ENCODE measurements around the gene VPS4B. TPM values are rescaled to one million over a fixed set of nuclear protein-coding genes. Genes with fewer than 3 reads are reported as not detected.

Gene VPS4B
- total and polyA plus RNA-seq, 2 donors (not counting 3 experiments of a cell fraction or from before 2014, with no cell fraction given): 10.5 to 54.7 TPM

DNA sequence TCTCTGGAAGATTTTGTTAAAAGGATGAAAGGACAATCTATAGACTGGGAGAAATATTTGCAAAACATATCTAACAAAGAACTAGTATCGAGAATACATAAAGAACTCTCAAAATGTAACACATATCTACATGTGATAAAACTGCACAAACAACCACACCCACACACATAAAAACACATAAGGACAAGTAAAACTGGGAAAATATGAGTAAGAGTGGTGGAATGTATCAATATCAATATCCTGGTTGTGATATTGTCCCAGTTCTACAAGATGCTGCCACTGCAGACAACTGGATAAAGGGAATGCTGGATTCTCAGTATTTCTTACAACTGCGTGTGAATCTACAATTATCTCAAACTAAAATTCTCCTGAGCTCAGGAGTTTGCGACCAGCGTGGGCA, 9.3 kb downstream of the VPS4B start:
- peaks cover 11% of the 10 kb centered on the region for H3K4me1 ChIP-seq (ENCODE audit: control insufficient read depth, extremely low read depth, insufficient read depth, low read length)
- H4K20me1 ChIP-seq (replicated peaks; ENCODE audit: control insufficient read depth, extremely low read depth, insufficient read depth, low read length): no peaks in the 10 kb centered on the region
- DNase-seq (ENCODE audit: low read depth, low spot score) (no peak), FAIRE-seq (no peak)
- H3K4me3 ChIP-seq (replicated peaks in 1 of 3; ENCODE audit: insufficient read depth in 1 of 3, low read depth in 1 of 3, low read length in 3 of 3): no peak overlapping the region
- ChIA-PET CTCF (no interaction called here), POLR2A (no interaction called here)
- H3K36me3 ChIP-seq (ENCODE audit: control insufficient read depth in 2 of 2, extremely low read depth in 1 of 2, insufficient read depth in 2 of 2, low read length in 2 of 2): peaks cover 16 to 20% of the 10 kb centered on the region in 2 experiments
- no peak overlapping the region for H2AFZ ChIP-seq (ENCODE audit: low read depth, low read length)
- no TSS peak for BruUV-seq (replicated peaks)
- intact Hi-C loops (cut with micrococcal nuclease): no loop called here
- H3K27ac ChIP-seq (ENCODE audit: insufficient read depth, low read depth, low read length): no peak overlapping the region
- no peak overlapping the region for H3K4me2 ChIP-seq (ENCODE audit: insufficient read depth, low read length)
- dilution Hi-C loops (cut with MboI; ENCODE audit: extremely low pct_ligation_motif_present, low sequenced_read_pairs): no loop called here
- H3K9me3 ChIP-seq (replicated peaks; ENCODE audit: control insufficient read depth, insufficient read depth, low read length): no peaks in the 10 kb centered on the region
- peaks cover 42% of the 10 kb centered on the region for H3K79me2 ChIP-seq (ENCODE audit: control insufficient read depth, insufficient read depth, low read length)
- no peak overlapping the region for H3K9ac ChIP-seq (replicated peaks; ENCODE audit: extremely low read depth, insufficient read depth, low read length)
- H3K9me1 ChIP-seq (replicated peaks; ENCODE audit: control insufficient read depth, extremely low read depth, insufficient read depth, low read length): no peaks in the 10 kb centered on the region
- TF ChIP-seq POLR2AphosphoS5 (IDR thresholded peaks at IDR 0.05; ENCODE audit: insufficient read depth, low read depth, low read length) (no peak), MYC (IDR thresholded peaks at IDR 0.05; ENCODE audit: low read depth, low read length) (no peak), GATA2 (IDR thresholded peaks at IDR 0.05; ENCODE audit: insufficient read depth, insufficient read length, low read depth, low read length) (no peak), FOS (IDR thresholded peaks at IDR 0.05; ENCODE audit: borderline replicate concordance, insufficient read depth, low read length) (no peak), POLR2A (IDR thresholded peaks at IDR 0.05; ENCODE audit: low read depth, low read length) (no peak), EZH2 (IDR thresholded peaks at IDR 0.05; ENCODE audit: borderline replicate concordance, low read depth, low read length, severe bottlenecking) (no peak), JUN (IDR thresholded peaks at IDR 0.05; ENCODE audit: borderline replicate concordance, insufficient read depth, insufficient read length, low read depth) (no peak)
- TF ChIP-seq, protein P1, sequence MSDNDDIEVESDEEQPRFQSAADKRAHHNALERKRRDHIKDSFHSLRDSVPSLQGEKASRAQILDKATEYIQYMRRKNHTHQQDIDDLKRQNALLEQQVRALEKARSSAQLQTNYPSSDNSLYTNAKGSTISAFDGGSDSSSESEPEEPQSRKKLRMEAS (IDR thresholded peaks at IDR 0.05; ENCODE audit: insufficient read depth, insufficient read length): no peak
- TF ChIP-seq, protein P2, sequence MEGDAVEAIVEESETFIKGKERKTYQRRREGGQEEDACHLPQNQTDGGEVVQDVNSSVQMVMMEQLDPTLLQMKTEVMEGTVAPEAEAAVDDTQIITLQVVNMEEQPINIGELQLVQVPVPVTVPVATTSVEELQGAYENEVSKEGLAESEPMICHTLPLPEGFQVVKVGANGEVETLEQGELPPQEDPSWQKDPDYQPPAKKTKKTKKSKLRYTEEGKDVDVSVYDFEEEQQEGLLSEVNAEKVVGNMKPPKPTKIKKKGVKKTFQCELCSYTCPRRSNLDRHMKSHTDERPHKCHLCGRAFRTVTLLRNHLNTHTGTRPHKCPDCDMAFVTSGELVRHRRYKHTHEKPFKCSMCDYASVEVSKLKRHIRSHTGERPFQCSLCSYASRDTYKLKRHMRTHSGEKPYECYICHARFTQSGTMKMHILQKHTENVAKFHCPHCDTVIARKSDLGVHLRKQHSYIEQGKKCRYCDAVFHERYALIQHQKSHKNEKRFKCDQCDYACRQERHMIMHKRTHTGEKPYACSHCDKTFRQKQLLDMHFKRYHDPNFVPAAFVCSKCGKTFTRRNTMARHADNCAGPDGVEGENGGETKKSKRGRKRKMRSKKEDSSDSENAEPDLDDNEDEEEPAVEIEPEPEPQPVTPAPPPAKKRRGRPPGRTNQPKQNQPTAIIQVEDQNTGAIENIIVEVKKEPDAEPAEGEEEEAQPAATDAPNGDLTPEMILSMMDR (IDR thresholded peaks at IDR 0.05; ENCODE audit: extremely low read depth in 1 of 2, insufficient read depth in 1 of 2, low read depth in 1 of 2, low read length in 2 of 2): no peak
- no peaks in the 10 kb centered on the region for H3K27me3 ChIP-seq (ENCODE audit: control insufficient read depth in 2 of 2, insufficient read depth in 2 of 2, low read length in 2 of 2)
